Upper lobe of left lung (tissue), 6 donors: Measurements from ENCODE around the gene CPPED1. TPM values are rescaled to one million over a fixed set of nuclear protein-coding genes. Genes with fewer than 3 reads are reported as not detected.

Source experiments
- ATAC-seq, 2 donors: fragments of 200-7000 bp; cut with Tn5 transposase; one replicate each; pipeline ENCODE4 v1.9.1; 2022; ENCODE audit warnings: mild to moderate bottlenecking in 2 of 2, moderate library complexity in 2 of 2; ENCODE audit not compliant: low FRiP score in 2 of 2
- DNase-seq, 2 donors: peaks; one replicate each; pipeline ENCODE4 v3.0.0-alpha.2; 2019 to 2020
- H3K27ac ChIP-seq, 4 donors: fragments of 200-600 bp; sonication (generic); one replicate each; pipeline ENCODE4 v1.5.1; 2016 to 2019
- H3K27me3 ChIP-seq, 4 donors: fragments of 200-600 bp; sonication (generic); one replicate each; pipeline ENCODE4 v1.5.1; 2017 to 2019
- H3K36me3 ChIP-seq, 4 donors: fragments of 200-600 bp; sonication (generic); one replicate each; pipeline ENCODE4 v1.5.1; 2016 to 2019
- H3K4me1 ChIP-seq, 4 donors: fragments of 200-600 bp; sonication (generic); one replicate each; pipeline ENCODE4 v1.5.1; 2018 to 2019
- H3K4me3 ChIP-seq, 4 donors: fragments of 200-600 bp; sonication (generic); one replicate each; pipeline ENCODE4 v1.5.1; 2017 to 2019; ENCODE audit warnings: mild to moderate bottlenecking in 2 of 4, moderate library complexity in 1 of 4
- H3K9me3 ChIP-seq, 4 donors: fragments of 200-600 bp; sonication (generic); one replicate each; pipeline ENCODE4 v1.5.1; 2018 to 2019
- EP300 ChIP-seq, 4 donors: sonication (generic); formaldehyde crosslinking; IDR thresholded peaks; one replicate each; pipeline ENCODE4 v1.5.1; 2017; ENCODE audit warnings: antibody characterized with exemption in 4 of 4, control low read depth in 2 of 4
- POLR2A ChIP-seq, 4 donors: fragments of 450-650 bp; IDR thresholded peaks; one replicate each; pipeline ENCODE4 v1.5.1; 2016 to 2017; ENCODE audit warnings: antibody characterized with exemption in 4 of 4, mild to moderate bottlenecking in 2 of 4
- POLR2AphosphoS5 ChIP-seq, 2 donors: sonication (generic); formaldehyde crosslinking; IDR thresholded peaks; one replicate each; pipeline ENCODE4 v1.5.1; 2017; ENCODE audit warnings: antibody characterized with exemption in 2 of 2
- WGBS, 2 donors: methylation state at CpG; one replicate each; pipeline ENCODE4 v1.1.5; 2017 to 2018; 5-methylcytosine and 5-hydroxymethylcytosine counted together
- small RNA-seq, 4 donors: library from RNA; depleted of rRNA; stranded (forward); fragments of <200 nt; gene quantifications; one replicate each; pipeline ENCODE3, GENCODE V24; 2016
- total RNA-seq, 6 donors: library from RNA; depleted of rRNA in 4 of 6; stranded (reverse); fragments of >200 nt in 4 of 6; gene quantifications; one replicate each; pipeline versions ENCODE4 v1.1.0 to v1.2.1, GENCODE V29; 2016 to 2021
- TF ChIP-seq, protein P1 (sequence below), 6 experiments: fragments of 450-650 bp in 4 of 6; fragments of 200-600 bp in 2 of 6; sonication (generic) in 2 of 6; IDR thresholded peaks; one replicate each; pipeline ENCODE4 v1.5.1; 2016 to 2019; ENCODE audit warnings: antibody characterized with exemption in 6 of 6
- donor health status: DM: no; HTN: no; CAD: no; lungs with moderate emphysema.
- donor health status: DM: no; HTN: yes; CAD: no; lungs with severe emphysema.

The CPPED1 gene
- total RNA-seq, 6 donors from 2014 or later: 12.5 to 32.5 (median 23.1) TPM

DNA sequence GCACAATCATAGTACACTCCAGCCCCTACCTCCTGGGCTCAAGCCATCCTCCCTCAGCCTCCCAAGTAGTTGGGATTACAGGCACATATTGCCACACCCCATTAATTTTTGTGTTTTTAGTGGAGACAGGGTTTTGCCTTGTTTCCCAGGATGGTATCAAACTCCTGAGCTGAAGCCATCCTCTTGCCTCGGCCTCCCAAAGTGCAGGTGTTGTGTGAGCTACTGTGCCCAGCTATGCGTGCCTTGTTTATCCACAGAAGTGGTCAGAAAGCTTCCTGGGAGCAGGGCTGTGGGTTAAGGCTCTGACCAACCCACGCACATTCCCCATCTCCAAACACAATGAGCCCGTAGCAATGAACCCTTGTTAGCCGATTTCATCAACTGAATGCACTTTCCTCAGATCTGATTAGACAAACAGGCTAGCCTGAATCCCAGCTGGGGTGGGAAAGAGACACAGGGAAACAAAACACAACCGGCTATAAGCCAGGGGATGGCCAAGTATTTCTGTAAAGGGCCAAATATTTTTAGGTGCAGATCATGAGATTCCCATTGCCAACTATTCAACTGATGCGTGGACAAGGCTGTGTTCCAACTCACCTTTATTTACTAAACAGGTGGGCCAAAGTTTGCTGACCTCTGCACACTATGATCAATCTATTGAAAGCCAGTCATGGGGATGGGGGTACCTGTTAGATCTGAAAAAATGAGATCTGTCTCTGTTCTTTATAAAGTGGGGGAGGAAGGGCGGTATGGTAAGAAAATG lies 193.6 kb downstream of the CPPED1 start:
- TF ChIP-seq POLR2AphosphoS5 (IDR thresholded peaks at IDR 0.05): no peak
- no peak for TF ChIP-seq EP300 (IDR thresholded peaks at IDR 0.05)
- no peak for TF ChIP-seq POLR2A (IDR thresholded peaks at IDR 0.05)
- TF ChIP-seq, protein P1, sequence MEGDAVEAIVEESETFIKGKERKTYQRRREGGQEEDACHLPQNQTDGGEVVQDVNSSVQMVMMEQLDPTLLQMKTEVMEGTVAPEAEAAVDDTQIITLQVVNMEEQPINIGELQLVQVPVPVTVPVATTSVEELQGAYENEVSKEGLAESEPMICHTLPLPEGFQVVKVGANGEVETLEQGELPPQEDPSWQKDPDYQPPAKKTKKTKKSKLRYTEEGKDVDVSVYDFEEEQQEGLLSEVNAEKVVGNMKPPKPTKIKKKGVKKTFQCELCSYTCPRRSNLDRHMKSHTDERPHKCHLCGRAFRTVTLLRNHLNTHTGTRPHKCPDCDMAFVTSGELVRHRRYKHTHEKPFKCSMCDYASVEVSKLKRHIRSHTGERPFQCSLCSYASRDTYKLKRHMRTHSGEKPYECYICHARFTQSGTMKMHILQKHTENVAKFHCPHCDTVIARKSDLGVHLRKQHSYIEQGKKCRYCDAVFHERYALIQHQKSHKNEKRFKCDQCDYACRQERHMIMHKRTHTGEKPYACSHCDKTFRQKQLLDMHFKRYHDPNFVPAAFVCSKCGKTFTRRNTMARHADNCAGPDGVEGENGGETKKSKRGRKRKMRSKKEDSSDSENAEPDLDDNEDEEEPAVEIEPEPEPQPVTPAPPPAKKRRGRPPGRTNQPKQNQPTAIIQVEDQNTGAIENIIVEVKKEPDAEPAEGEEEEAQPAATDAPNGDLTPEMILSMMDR (IDR thresholded peaks at IDR 0.05): no peak
- Histone ChIP-seq H3K4me1 (no peaks in the 10 kb centered on the region), H3K9me3 (no peaks in the 10 kb centered on the region), H3K4me3 (no peak overlapping the region), H3K27me3 (no peaks in the 10 kb centered on the region), H3K27ac (no peak overlapping the region), H3K36me3 (no peaks in the 10 kb centered on the region)
- WGBS, 2 donors: 69 to 77% methylated on average over 8 of the region's 8 CpGs
- DNase-seq (no peak), ATAC-seq (no peak)

Small RNAs within 50 kb of the gene (small RNA-seq; reads per million reads assigned to genes)
- 0 reads per million in 4 donors for gene MIR4718
- gene RF00443: 0 reads per million in 4 donors

Other genes starting within 250 kb of the CPPED1 start
- 1 to 10 TPM in 1 of 6 donors, under 1 TPM in 3, not detected in 2; 0.13 to 1.7 (median 0.20) TPM for gene SHISA9, start 97.7 kb upstream of the CPPED1 start, total RNA-seq